Breast epithelium (tissue), 3 donors: ENCODE data around the gene TRIM43B.

ENCODE experiments used
- POLR2AphosphoS5 ChIP-seq, 3 donors: sonication (generic); formaldehyde crosslinking; IDR thresholded peaks; one replicate each; pipeline ENCODE4 v1.6.1; 2017; ENCODE audit warnings: antibody characterized with exemption in 3 of 3
- TF ChIP-seq, protein P1 (sequence below), 3 donors: fragments of 450-650 bp; IDR thresholded peaks; one replicate each; pipeline ENCODE4 v1.5.1; 2016 to 2017; ENCODE audit warnings: antibody characterized with exemption in 3 of 3, mild to moderate bottlenecking in 3 of 3, moderate library complexity in 3 of 3

DNA sequence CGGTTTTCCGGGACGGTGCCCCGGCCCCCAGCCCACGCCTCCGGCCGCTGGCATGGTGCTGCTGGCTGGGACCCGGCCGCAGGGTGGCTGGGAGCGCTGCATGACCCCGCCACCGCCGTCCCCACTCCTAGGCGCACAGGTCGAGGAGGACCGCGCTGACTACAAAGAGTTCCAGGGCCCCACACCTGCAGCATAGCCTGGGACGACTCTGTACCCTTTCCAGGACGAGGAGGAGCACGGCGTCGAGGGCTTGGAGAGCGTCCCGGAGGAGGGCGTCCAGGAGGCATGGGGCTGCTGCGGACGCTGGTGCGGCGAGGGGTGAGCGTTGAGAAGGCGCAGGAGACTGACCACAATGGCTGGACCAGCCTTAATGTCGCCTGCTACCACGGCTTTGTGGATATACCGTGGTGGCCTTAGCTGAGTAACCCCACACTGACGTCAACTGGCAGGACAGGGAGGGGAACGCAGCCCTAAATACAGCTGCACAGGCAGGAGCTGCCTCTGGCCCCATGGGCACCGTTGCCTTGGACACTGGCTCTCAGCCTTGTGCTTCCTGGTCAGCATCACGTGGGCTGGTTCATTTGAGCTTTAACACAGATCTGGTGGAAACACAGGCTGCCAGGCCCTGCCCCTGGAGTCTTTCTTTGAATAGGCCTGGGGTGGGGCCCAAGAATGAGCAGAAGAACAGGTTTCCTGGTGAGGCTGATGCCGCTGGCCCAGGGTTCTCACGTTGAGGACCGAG lies 40.9 kb upstream of the TRIM43B start:
- TF ChIP-seq, protein P1, sequence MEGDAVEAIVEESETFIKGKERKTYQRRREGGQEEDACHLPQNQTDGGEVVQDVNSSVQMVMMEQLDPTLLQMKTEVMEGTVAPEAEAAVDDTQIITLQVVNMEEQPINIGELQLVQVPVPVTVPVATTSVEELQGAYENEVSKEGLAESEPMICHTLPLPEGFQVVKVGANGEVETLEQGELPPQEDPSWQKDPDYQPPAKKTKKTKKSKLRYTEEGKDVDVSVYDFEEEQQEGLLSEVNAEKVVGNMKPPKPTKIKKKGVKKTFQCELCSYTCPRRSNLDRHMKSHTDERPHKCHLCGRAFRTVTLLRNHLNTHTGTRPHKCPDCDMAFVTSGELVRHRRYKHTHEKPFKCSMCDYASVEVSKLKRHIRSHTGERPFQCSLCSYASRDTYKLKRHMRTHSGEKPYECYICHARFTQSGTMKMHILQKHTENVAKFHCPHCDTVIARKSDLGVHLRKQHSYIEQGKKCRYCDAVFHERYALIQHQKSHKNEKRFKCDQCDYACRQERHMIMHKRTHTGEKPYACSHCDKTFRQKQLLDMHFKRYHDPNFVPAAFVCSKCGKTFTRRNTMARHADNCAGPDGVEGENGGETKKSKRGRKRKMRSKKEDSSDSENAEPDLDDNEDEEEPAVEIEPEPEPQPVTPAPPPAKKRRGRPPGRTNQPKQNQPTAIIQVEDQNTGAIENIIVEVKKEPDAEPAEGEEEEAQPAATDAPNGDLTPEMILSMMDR (IDR thresholded peaks at IDR 0.05) = no peak
- TF ChIP-seq POLR2AphosphoS5 (IDR thresholded peaks at IDR 0.05) = no peak
